H1 (cell line): ENCODE measurements around the gene THOC5. TPM values are rescaled to one million over a fixed set of nuclear protein-coding genes. Genes with fewer than 3 reads are reported as not detected.

Experiments
- CTCF ChIA-PET: fragments of 300-600 bp; sonication (Branson Sonifier 250); formaldehyde crosslinking; loops from one replicate; lab custom pipeline; 2021; ENCODE audit not compliant: partially characterized antibody; lab: Charles Lee
- POLR2A ChIA-PET: fragments of 300-600 bp; sonication (Branson Sonifier 250); formaldehyde crosslinking; loops from one replicate; lab custom pipeline; 2021; ENCODE audit warnings: inconsistent platforms; ENCODE audit not compliant: partially characterized antibody; lab: Charles Lee
- DNase-seq, 2 experiments: peaks; one replicate each; pipeline versions ENCODE4 v3.0.0 to v3.0.0-alpha.2; 2010 to 2022; ENCODE audit warnings: low spot score in 2 of 2, low read depth in 1 of 2, mixed read lengths in 1 of 2
- FAIRE-seq: peaks from 2 replicates; lab custom pipeline; 2011; peaks lifted over from hg19 to GRCh38; lab: Jason Lieb, UNC
- H2AFZ ChIP-seq: 2 replicates; pipeline ENCODE4 v1.8.1; 2012; ENCODE audit warnings: low read length, inconsistent platforms
- H2AK5ac ChIP-seq: 2 replicates; pipeline ENCODE4 v1.6.1; 2013; ENCODE audit warnings: low read depth, low read length
- H2BK120ac ChIP-seq: replicated peaks from 2 replicates; pipeline ENCODE3; 2013; ENCODE audit warnings: low read depth, low read length, inconsistent platforms
- H2BK12ac ChIP-seq: 2 replicates; pipeline ENCODE4 v1.6.1; 2013; ENCODE audit warnings: low read depth, low read length
- H2BK15ac ChIP-seq: 2 replicates; pipeline ENCODE4 v1.6.1; 2013; ENCODE audit warnings: low read length
- H2BK20ac ChIP-seq: 2 replicates; pipeline ENCODE4 v1.6.1; 2013; ENCODE audit warnings: low read length
- H2BK5ac ChIP-seq: 2 replicates; pipeline ENCODE4 v1.6.1; 2013; ENCODE audit warnings: low read depth, low read length
- H3K14ac ChIP-seq: 2 replicates; pipeline ENCODE4 v1.6.1; 2013; ENCODE audit warnings: inconsistent platforms; ENCODE audit not compliant: insufficient read length
- H3K18ac ChIP-seq: 2 replicates; pipeline ENCODE4 v1.6.1; 2013; ENCODE audit warnings: low read length; ENCODE audit errors: extremely low read depth
- H3K23ac ChIP-seq: 2 replicates; pipeline ENCODE4 v1.6.1; 2013; ENCODE audit warnings: inconsistent platforms; ENCODE audit not compliant: insufficient read length
- H3K23me2 ChIP-seq: 2 replicates; pipeline ENCODE4 v1.6.1; 2013; ENCODE audit warnings: low read depth, low read length
- H3K27ac ChIP-seq: 2 replicates; pipeline ENCODE4 v1.6.1; 2011; ENCODE audit warnings: low read depth, low read length, inconsistent platforms
- H3K27me3 ChIP-seq, 4 experiments: replicated peaks in 1 of 4; 1 replicate in 1 of 4; 2 replicates in 3 of 4; pipeline versions ENCODE4 v1.6.1 to v1.8.1; 2011 to 2013; ENCODE audit warnings: low read length in 3 of 4, mild to moderate bottlenecking in 3 of 4, inconsistent platforms in 2 of 4, mixed read lengths in 2 of 4, moderate library complexity in 1 of 4; ENCODE audit not compliant: control insufficient read depth in 3 of 4, insufficient read depth in 3 of 4; ENCODE audit errors: extremely low read depth in 1 of 4
- H3K36me3 ChIP-seq, 4 experiments: 2 replicates each; pipeline versions ENCODE4 v1.6.1 to v1.8.1; 2011 to 2013; ENCODE audit warnings: mild to moderate bottlenecking in 4 of 4, low read length in 3 of 4, moderate library complexity in 2 of 4, control low read depth in 1 of 4, inconsistent platforms in 1 of 4; ENCODE audit not compliant: insufficient read depth in 4 of 4, control insufficient read depth in 2 of 4
- H3K4ac ChIP-seq: replicated peaks from 2 replicates; pipeline ENCODE3; 2013; ENCODE audit warnings: low read length, low read depth, mixed read lengths, inconsistent platforms; ENCODE audit not compliant: insufficient read length
- H3K4me1 ChIP-seq, 4 experiments: replicated peaks in 1 of 4; 1 replicate in 1 of 4; 2 replicates in 3 of 4; pipeline versions ENCODE4 v1.6.1 to v1.8.1; 2011 to 2013; ENCODE audit warnings: low read length in 3 of 4, inconsistent platforms in 2 of 4, mixed read lengths in 1 of 4; ENCODE audit not compliant: insufficient read depth in 4 of 4, control insufficient read depth in 3 of 4
- H3K4me2 ChIP-seq, 2 experiments: 2 replicates each; pipeline versions ENCODE4 v1.6.1 to v1.8.1; 2011 to 2013; ENCODE audit warnings: low read depth in 2 of 2, low read length in 2 of 2, control low read depth in 1 of 2, inconsistent platforms in 1 of 2, mild to moderate bottlenecking in 1 of 2; ENCODE audit not compliant: insufficient read depth in 1 of 2
- H3K4me3 ChIP-seq, 4 experiments: fragments of 200-600, 300-600 bp in 1 of 4; sonication (generic), shearing (Covaris generic), sonication (Bioruptor Twin) in 1 of 4; 2 replicates each; pipeline versions ENCODE4 v1.5.1 to v1.8.1; 2011 to 2016; ENCODE audit warnings: low read length in 4 of 4, low read depth in 3 of 4, control low read depth in 2 of 4, inconsistent platforms in 2 of 4, mild to moderate bottlenecking in 2 of 4, mixed read lengths in 1 of 4, moderate library complexity in 1 of 4; ENCODE audit not compliant: insufficient read depth in 2 of 4; ENCODE audit errors: extremely low read depth in 1 of 4
- H3K56ac ChIP-seq: replicated peaks from 2 replicates; pipeline ENCODE3; 2013; ENCODE audit warnings: low read depth, mild to moderate bottlenecking, mixed read lengths, low read length, inconsistent platforms; ENCODE audit not compliant: insufficient read length
- H3K79me1 ChIP-seq: 2 replicates; pipeline ENCODE4 v1.6.1; 2013; ENCODE audit warnings: low read depth, low read length, control low read depth
- H3K79me2 ChIP-seq, 2 experiments: 2 replicates each; pipeline versions ENCODE4 v1.6.1 to v1.8.1; 2012 to 2013; ENCODE audit warnings: low read length in 2 of 2, mild to moderate bottlenecking in 2 of 2, inconsistent platforms in 1 of 2; ENCODE audit not compliant: insufficient read depth in 2 of 2, control insufficient read depth in 1 of 2
- H3K9ac ChIP-seq, 4 experiments: replicated peaks in 1 of 4; 1 replicate in 1 of 4; 2 replicates in 3 of 4; pipeline versions ENCODE4 v1.6.1 to v1.8.1; 2011 to 2013; ENCODE audit warnings: low read depth in 3 of 4, low read length in 3 of 4, control low read depth in 2 of 4, mild to moderate bottlenecking in 2 of 4, moderate library complexity in 2 of 4, inconsistent platforms in 1 of 4; ENCODE audit errors: extremely low read depth in 1 of 4
- H3K9me3 ChIP-seq, 2 experiments: 2 replicates each; pipeline versions ENCODE4 v1.6.1 to v1.8.1; 2012 to 2013; ENCODE audit warnings: mild to moderate bottlenecking in 2 of 2, moderate library complexity in 2 of 2, control low read depth in 1 of 2, inconsistent platforms in 1 of 2, low read depth in 1 of 2, low read length in 1 of 2, mixed read lengths in 1 of 2; ENCODE audit not compliant: insufficient read depth in 2 of 2
- H4K20me1 ChIP-seq, 2 experiments: replicated peaks in 1 of 2; 2 replicates each; pipeline versions ENCODE3 to v1.8.1; 2011 to 2013; ENCODE audit warnings: inconsistent platforms in 2 of 2, low read length in 2 of 2, mild to moderate bottlenecking in 1 of 2; ENCODE audit not compliant: insufficient read depth in 2 of 2, control insufficient read depth in 1 of 2
- H4K5ac ChIP-seq: 2 replicates; pipeline ENCODE4 v1.6.1; 2013; ENCODE audit warnings: low read length, low read depth, mixed read lengths, inconsistent platforms; ENCODE audit not compliant: insufficient read length
- H4K8ac ChIP-seq: 2 replicates; pipeline ENCODE4 v1.8.0; 2013; ENCODE audit warnings: mild to moderate bottlenecking, moderate library complexity, low read length, inconsistent platforms; ENCODE audit not compliant: insufficient read depth; ENCODE audit errors: extremely low read depth
- H4K91ac ChIP-seq: replicated peaks from 2 replicates; pipeline ENCODE3; 2013; ENCODE audit warnings: low read length, mixed read lengths, inconsistent platforms; ENCODE audit not compliant: insufficient read length
- CREB1 ChIP-seq: IDR thresholded peaks from 2 replicates; pipeline ENCODE4 v1.6.1; 2012; ENCODE audit warnings: inconsistent platforms
- CTCF ChIP-seq, 3 experiments: IDR thresholded peaks; 1 replicate in 2 of 3; 2 replicates in 1 of 3; pipeline versions ENCODE4 v1.5.1 to v1.6.1; 2011; ENCODE audit warnings: low read length in 3 of 3, mild to moderate bottlenecking in 3 of 3, inconsistent platforms in 2 of 3, low read depth in 1 of 3, moderate library complexity in 1 of 3; ENCODE audit not compliant: insufficient read depth in 1 of 3; ENCODE audit errors: control extremely low read depth in 1 of 3
- RNF2 ChIP-seq: fragments of 200-900, 300-1000 bp; sonication (generic); IDR thresholded peaks from 2 replicates; pipeline ENCODE4 v1.7.1; 2016; ENCODE audit warnings: borderline replicate concordance, low read depth, mild to moderate bottlenecking, antibody characterized with exemption, low read length; ENCODE audit not compliant: poor library complexity, severe bottlenecking; ENCODE audit errors: missing control alignments
- ZNF274 ChIP-seq: IDR thresholded peaks from 2 replicates; pipeline ENCODE4 v1.7.0; 2012; ENCODE audit warnings: low read length, borderline replicate concordance; ENCODE audit errors: extremely low read depth
- WGBS, 2 experiments: shearing (Covaris generic) in 1 of 2; methylation state at CpG; one replicate each; pipeline versions ENCODE4 v1.1.6 to v1.1.7; 2013 to 2015; ENCODE audit warnings: low lambda C conversion rate in 2 of 2, mixed read lengths in 2 of 2, inconsistent platforms in 1 of 2, low coverage in 1 of 2, missing lambda C conversion rate in 1 of 2; ENCODE audit not compliant: insufficient replicate concordance in 2 of 2, insufficient coverage in 1 of 2, insufficient read length in 1 of 2; ENCODE audit errors: extremely low coverage in 1 of 2, missing lambda C conversion rate in 1 of 2; 5-methylcytosine and 5-hydroxymethylcytosine counted together
- polyA plus RNA-seq, 7 experiments: library from polyadenylated mRNA; depleted of rRNA in 3 of 7; stranded (reverse) in 5 of 7; unstranded in 2 of 7; fragments of >200 nt in 5 of 7; fragments of 200-250 nt in 2 of 7; gene quantifications; 1 replicate in 5 of 7; 2 replicates in 1 of 7; 4 replicates in 1 of 7; pipeline versions ENCODE4 v1.2.1 to v1.2.3, GENCODE V29; 2011 to 2013; ENCODE audit warnings: missing spikeins in 2 of 7, mixed read lengths in 2 of 7
- total RNA-seq: library from RNA; stranded (reverse); fragmentation: NEBNext Ultra II Directional; extraction: Animal tissue kit (Norgen Biotek cat#: 25700); gene quantifications from 2 replicates; pipeline ENCODE4 v1.2.1, GENCODE V29; 2021

Gene THOC5
- total and polyA plus RNA-seq, 2 of the 8 experiments (the other 6 are each of a cell fraction or from before 2014, with no cell fraction given): 27.7 to 65.7 TPM

GRCh38 chr22:29480512-29481264 lies 72.9 kb downstream of the THOC5 start:
- H3K4me2 ChIP-seq: peak overlapping the region; percentile 71 to 74
- H3K27me3 ChIP-seq: peaks cover 26 to 58% (median 51%) of the 10 kb centered on the region in 4 experiments
- WGBS, 2 experiments: 9% methylated on average over 22 of the region's 107 CpGs; no CpG with 5 or more reads in 1 of the 2 experiments
- TF ChIP-seq ZNF274: no peak
- peak; percentile 93 for TF ChIP-seq CREB1
- TF ChIP-seq RNF2: peak; percentile 79
- peak; percentile 26 to 46 (median 40) for TF ChIP-seq CTCF (IDR thresholded peaks at IDR 0.05; ENCODE audit: control extremely low read depth in 1 of 3, insufficient read depth in 1 of 3, low read depth in 1 of 3, low read length in 3 of 3)

More at GRCh38 chr22:29480512-29481264, 72.9 kb downstream of the THOC5 start:
- Histone ChIP-seq H3K4me3 (peak overlapping the region; percentile 26 to 57 (median 32)), H2BK15ac (0 out of 2 replicates have a peak overlapping the region, but pooled peaks have one; percentile 61), H2BK120ac (no peak overlapping the region), H3K4ac (no peak overlapping the region), H3K79me2 (no peaks in the 10 kb centered on the region), H4K20me1 (peaks cover 4 to 5% of the 10 kb centered on the region in 2 experiments), H3K23ac (no peak overlapping the region), H3K9me3 (peaks cover 0 to 11% of the 10 kb centered on the region in 2 experiments; a peak in 2 of 4 replicates), H3K27ac (no peak overlapping the region), H3K18ac (peak overlapping the region; percentile 60), H3K79me1 (no peaks in the 10 kb centered on the region), H2BK5ac (no peak overlapping the region), H2AFZ (no peak overlapping the region), H3K14ac (no peak overlapping the region), H3K23me2 (peaks cover 19% of the 10 kb centered on the region; the same call in 1 of the 2 replicates), H4K8ac (peak overlapping the region; percentile 62), H3K4me1 (peaks cover 14 to 27% (median 20%) of the 10 kb centered on the region in 4 experiments), H3K36me3 (peaks cover 0 to 12% (median 0%) of the 10 kb centered on the region in 4 experiments; a peak in 3 of 8 replicates), H4K5ac (no peak overlapping the region), H3K56ac (no peak overlapping the region), H2BK20ac (peak overlapping the region; percentile 6), H2BK12ac (peak overlapping the region; percentile 62; the same call in 1 of the 2 replicates), H2AK5ac (no peak overlapping the region; the same call in 1 of the 2 replicates), H3K9ac (no peak overlapping the region), H4K91ac (peak overlapping the region; percentile 9)
- peak in 1 of 2 experiments; percentile 81 for DNase-seq
- ChIA-PET POLR2A (interaction anchor here (0.5 to 3.7 kb wide), 14 partner anchors 10 to 682 kb away, joined by 3 to 36 read pairs (median 3); no protein-coding TSS in a partner anchor), CTCF (interaction anchor here (0.7 to 6.2 kb wide), 7 partner anchors 10 to 724 kb away, joined by 3 to 42 read pairs (median 4); no protein-coding TSS in a partner anchor)
- FAIRE-seq: no peak
